Adrenal gland (tissue), 5 donors: ENCODE measurements around the gene HS3ST3A1.

ENCODE experiments used
- POLR2A ChIP-seq, 2 donors: fragments of 450-650 bp; IDR thresholded peaks; one replicate each; pipeline ENCODE4 v1.6.1; 2017; ENCODE audit warnings: antibody characterized with exemption in 2 of 2, mild to moderate bottlenecking in 2 of 2, moderate library complexity in 1 of 2
- TF ChIP-seq, protein P1 (sequence below), 6 experiments: fragments of 450-650 bp in 4 of 6; fragments of 200-600 bp in 2 of 6; sonication (generic) in 1 of 6; IDR thresholded peaks; 1 replicate in 5 of 6; 2 replicates in 1 of 6; pipeline versions ENCODE4 v1.5.1 to v1.8.0; 2016 to 2021; ENCODE audit warnings: antibody characterized with exemption in 6 of 6, mild to moderate bottlenecking in 2 of 6, moderate library complexity in 1 of 6
- donor health status: DM: no; HTN: no; CAD: no.

DNA sequence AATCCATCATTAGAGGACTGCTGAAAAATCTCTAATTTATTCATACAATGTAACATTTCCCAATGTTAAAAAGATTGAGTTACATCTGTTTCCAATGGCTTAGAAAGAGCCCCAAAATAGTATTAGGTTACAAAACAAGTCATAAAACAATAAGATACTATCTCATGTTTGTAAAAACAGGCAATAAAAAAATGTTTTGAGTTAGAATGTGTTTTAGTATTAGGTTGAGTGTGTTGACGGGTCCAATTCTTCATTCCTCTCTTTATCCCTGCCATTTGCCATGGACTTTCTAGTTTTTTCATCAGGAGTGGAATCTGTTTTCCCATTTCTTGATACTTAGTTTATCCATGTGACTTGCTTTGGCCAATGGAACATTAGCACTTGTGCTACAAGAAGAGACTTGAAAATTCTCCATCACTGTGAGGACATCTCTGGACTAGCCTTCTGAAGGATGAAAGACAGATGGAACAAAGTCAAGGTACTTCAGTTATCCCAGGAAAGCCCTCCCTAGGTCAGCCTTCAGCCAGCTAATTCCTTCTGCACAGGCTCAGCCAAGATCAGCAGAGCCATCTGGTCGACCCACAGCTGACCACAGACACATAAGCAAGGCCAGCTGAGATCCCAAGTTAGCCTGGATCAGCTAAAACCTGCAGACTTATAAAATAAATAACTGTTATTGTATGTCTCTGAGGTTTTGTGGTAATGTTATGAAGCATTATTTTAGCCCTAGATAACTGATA is 83.3 kb downstream of the HS3ST3A1 start:
- TF ChIP-seq, protein P1, sequence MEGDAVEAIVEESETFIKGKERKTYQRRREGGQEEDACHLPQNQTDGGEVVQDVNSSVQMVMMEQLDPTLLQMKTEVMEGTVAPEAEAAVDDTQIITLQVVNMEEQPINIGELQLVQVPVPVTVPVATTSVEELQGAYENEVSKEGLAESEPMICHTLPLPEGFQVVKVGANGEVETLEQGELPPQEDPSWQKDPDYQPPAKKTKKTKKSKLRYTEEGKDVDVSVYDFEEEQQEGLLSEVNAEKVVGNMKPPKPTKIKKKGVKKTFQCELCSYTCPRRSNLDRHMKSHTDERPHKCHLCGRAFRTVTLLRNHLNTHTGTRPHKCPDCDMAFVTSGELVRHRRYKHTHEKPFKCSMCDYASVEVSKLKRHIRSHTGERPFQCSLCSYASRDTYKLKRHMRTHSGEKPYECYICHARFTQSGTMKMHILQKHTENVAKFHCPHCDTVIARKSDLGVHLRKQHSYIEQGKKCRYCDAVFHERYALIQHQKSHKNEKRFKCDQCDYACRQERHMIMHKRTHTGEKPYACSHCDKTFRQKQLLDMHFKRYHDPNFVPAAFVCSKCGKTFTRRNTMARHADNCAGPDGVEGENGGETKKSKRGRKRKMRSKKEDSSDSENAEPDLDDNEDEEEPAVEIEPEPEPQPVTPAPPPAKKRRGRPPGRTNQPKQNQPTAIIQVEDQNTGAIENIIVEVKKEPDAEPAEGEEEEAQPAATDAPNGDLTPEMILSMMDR (IDR thresholded peaks at IDR 0.05): no peak
- no peak for TF ChIP-seq POLR2A (IDR thresholded peaks at IDR 0.05)
